ENCODE measurements around the gene AK9.
"Not testable (repeated sequence)": the region's sequence is repeated elsewhere in the genome, so short reads cannot be mapped to it uniquely, and the experiment has no call there.

AK9 gene

GRCh38 chr6:109625199-109625598 lies 65.8 kb downstream of the AK9 start:
- no peak for DNase-seq (ENCODE audit: low spot score)

- no peak for DNase-seq (ENCODE audit: low spot score)
Observed at GRCh38 chr6:109623288-109623687, 67.7 kb downstream of the AK9 start.

GRCh38 chr6:109612268-109612667 lies 78.7 kb downstream of the AK9 start:
- DNase-seq (ENCODE audit: low spot score), result no peak

- DNase-seq (ENCODE audit: low spot score), result no peak
Observed at GRCh38 chr6:109611502-109611901, 79.5 kb downstream of the AK9 start.

- no peak for DNase-seq (ENCODE audit: low spot score)
Observed at GRCh38 chr6:109610590-109610989, 80.4 kb downstream of the AK9 start.

GRCh38 chr6:109609737-109610136 lies 81.3 kb downstream of the AK9 start:
- DNase-seq (ENCODE audit: low spot score), result no peak

GRCh38 chr6:109606359-109606758 lies 84.6 kb downstream of the AK9 start:
- DNase-seq (ENCODE audit: low spot score), result no peak

- DNase-seq (ENCODE audit: low spot score), result no peak
Observed at GRCh38 chr6:109595998-109596397, 95.0 kb downstream of the AK9 start.

- DNase-seq (ENCODE audit: low spot score), result no peak
Observed at GRCh38 chr6:109580519-109580918, 110.5 kb downstream of the AK9 start.

GRCh38 chr6:109579361-109579760 lies 111.6 kb downstream of the AK9 start:
- no peak for DNase-seq (ENCODE audit: low spot score)

GRCh38 chr6:109569901-109570300 lies 121.1 kb downstream of the AK9 start:
- not testable (repeated sequence) for DNase-seq (ENCODE audit: low spot score)

- DNase-seq (ENCODE audit: low spot score), result no peak
Observed at GRCh38 chr6:109561844-109562243, 129.2 kb downstream of the AK9 start.

GRCh38 chr6:109531446-109531845 lies 159.6 kb downstream of the AK9 start:
- DNase-seq (ENCODE audit: low spot score), result no peak

GRCh38 chr6:109527989-109528388 lies 163.0 kb downstream of the AK9 start:
- DNase-seq (ENCODE audit: low spot score), result no peak

GRCh38 chr6:109526905-109527628 lies 163.9 kb downstream of the AK9 start:
- DNase-seq (ENCODE audit: low spot score), result peak; percentile 68

GRCh38 chr6:109524129-109524528 lies 166.9 kb downstream of the AK9 start:
- no peak for DNase-seq (ENCODE audit: low spot score)

GRCh38 chr6:109523478-109523877 lies 167.5 kb downstream of the AK9 start:
- DNase-seq (ENCODE audit: low spot score), result no peak

- no peak for DNase-seq (ENCODE audit: low spot score)
Observed at GRCh38 chr6:109521080-109521479, 169.9 kb downstream of the AK9 start.

- DNase-seq (ENCODE audit: low spot score), result not testable (repeated sequence)
Observed at GRCh38 chr6:109519647-109520046, 171.4 kb downstream of the AK9 start.

GRCh38 chr6:109516929-109517328 lies 174.1 kb downstream of the AK9 start:
- no peak for DNase-seq (ENCODE audit: low spot score)

GRCh38 chr6:109515781-109516409 lies 175.1 kb downstream of the AK9 start:
- DNase-seq (ENCODE audit: low spot score), result peak; percentile 24

- DNase-seq (ENCODE audit: low spot score), result no peak
Observed at GRCh38 chr6:109514946-109515345, 176.1 kb downstream of the AK9 start.

GRCh38 chr6:109513571-109514071 lies 177.4 kb downstream of the AK9 start:
- DNase-seq (ENCODE audit: low spot score), result no peak
